GM23248 (cell line): ENCODE measurements around the gene BMP10.

Experiments
- EZH2 ChIP-seq: fragments of 200-600 bp; sonication (generic); IDR thresholded peaks from 2 replicates; pipeline ENCODE4 v1.6.1; 2018; ENCODE audit warnings: antibody characterized with exemption, mild to moderate bottlenecking; ENCODE audit not compliant: insufficient read depth, poor library complexity, severe bottlenecking
- EZH2phosphoT487 ChIP-seq: fragments of 200-600 bp; sonication (generic); IDR thresholded peaks from 2 replicates; pipeline ENCODE4 v1.6.1; 2018; ENCODE audit warnings: antibody characterized with exemption, moderate library complexity, mild to moderate bottlenecking, low read depth; ENCODE audit not compliant: insufficient read depth

GRCh38 chr2:68847751-68848150, 23.4 kb downstream of the BMP10 start:
- TF ChIP-seq EZH2: no peak
- no peak for TF ChIP-seq EZH2phosphoT487
